ENCODE measurements around the gene CDH12. TPM values are rescaled to one million over a fixed set of nuclear protein-coding genes. Genes with fewer than 3 reads are reported as not detected.

CDH12 gene
- total RNA-seq, 1 experiment from 2014 or later: not detected

DNA sequence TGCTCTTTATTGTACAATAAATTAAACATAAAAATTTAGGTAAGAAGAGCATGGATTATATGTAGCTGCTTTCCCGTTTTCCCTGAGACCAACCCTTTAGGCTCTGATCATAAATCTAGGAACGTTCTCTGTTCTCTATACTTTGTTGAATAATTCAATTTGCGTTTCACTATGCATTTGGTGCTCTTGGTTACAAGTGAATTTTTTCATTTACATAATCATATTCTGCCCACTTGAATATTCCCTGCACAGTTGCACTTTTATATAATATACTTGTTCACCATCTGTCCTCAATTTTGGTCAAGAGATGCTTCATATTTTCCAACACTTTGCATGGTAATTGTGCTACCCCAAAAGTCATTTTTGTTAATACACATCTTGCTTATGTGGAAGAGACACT, 741.8 kb downstream of the CDH12 start:
- H3K27ac ChIP-seq (ENCODE audit: insufficient read length, low read depth, low read length): no peak overlapping the region
- no peaks in the 10 kb centered on the region for H3K36me3 Mint-ChIP-seq (ENCODE audit: insufficient read depth in 1 of 3, low read depth in 3 of 3)
- no peak overlapping the region for H4K8ac ChIP-seq (replicated peaks; ENCODE audit: insufficient read length, low read depth, low read length)
- H2BK12ac ChIP-seq (ENCODE audit: insufficient read length, low read depth, low read length): no peak overlapping the region
- no peak overlapping the region for H3K14ac ChIP-seq (ENCODE audit: insufficient read depth, low read length)
- H2AFZ ChIP-seq (ENCODE audit: low read length): no peak overlapping the region
- H3K4me1 Mint-ChIP-seq: peaks cover 13 to 18% of the 10 kb centered on the region in 2 experiments
- no peak overlapping the region for H2BK5ac ChIP-seq (ENCODE audit: insufficient read length, low read length)
- TF ChIP-seq CTCF (conservative IDR thresholded peaks at IDR 0.05): no peak
- H3K27ac Mint-ChIP-seq: no peak overlapping the region
- H3K27me3 ChIP-seq (ENCODE audit: insufficient read depth, low read length): no peaks in the 10 kb centered on the region
- no peak overlapping the region for H4K91ac ChIP-seq (ENCODE audit: insufficient read length, low read depth, low read length)
- no peaks in the 10 kb centered on the region for H3K23me2 ChIP-seq (ENCODE audit: insufficient read length, low read depth, low read length, poor library complexity, severe bottlenecking)
- H2BK20ac ChIP-seq (ENCODE audit: low read depth, low read length, poor library complexity, severe bottlenecking): no peak overlapping the region
- no peak overlapping the region for H3T11ph ChIP-seq (ENCODE audit: low read length)
- H3K9me3 ChIP-seq (ENCODE audit: control insufficient read depth, low read depth, low read length): no peaks in the 10 kb centered on the region
- no peak overlapping the region for H3K18ac ChIP-seq (ENCODE audit: insufficient read length, low read depth, low read length)
- H3K79me2 ChIP-seq (ENCODE audit: insufficient read depth, low read length): no peaks in the 10 kb centered on the region
- H3K9ac ChIP-seq (ENCODE audit: extremely low read depth, insufficient read length, low read length): no peak overlapping the region
- no peak overlapping the region for H2BK120ac ChIP-seq (ENCODE audit: low read depth, low read length, poor library complexity, severe bottlenecking)
- no peak overlapping the region for H3K4ac ChIP-seq (ENCODE audit: low read depth, low read length)
- WGBS (ENCODE audit: extremely low coverage, insufficient read length, low lambda C conversion rate): no CpG with 5 or more reads among the region's 3 CpGs
- no peak overlapping the region for H2AK5ac ChIP-seq (ENCODE audit: insufficient read length, low read length)
- no peak overlapping the region for H3K4me2 ChIP-seq (ENCODE audit: insufficient read depth, insufficient read length, low read length)
- no peaks in the 10 kb centered on the region for H3K27me3 Mint-ChIP-seq (ENCODE audit: low read depth)
- no peaks in the 10 kb centered on the region for H3K9me3 Mint-ChIP-seq
- no peak overlapping the region for H3K4me3 Mint-ChIP-seq
- no peak overlapping the region for H4K5ac ChIP-seq (ENCODE audit: insufficient read length, low read depth, low read length)
- no peaks in the 10 kb centered on the region for H4K20me1 ChIP-seq (ENCODE audit: control insufficient read depth, insufficient read depth, insufficient read length)
- H3K79me1 ChIP-seq (ENCODE audit: insufficient read depth, low read depth, low read length, poor library complexity, severe bottlenecking): no peaks in the 10 kb centered on the region
- no peak overlapping the region for H3K23ac ChIP-seq (ENCODE audit: insufficient read length, low read depth, low read length)
- H3K56ac ChIP-seq (ENCODE audit: insufficient read length, low read depth, low read length): no peak overlapping the region
- no peaks in the 10 kb centered on the region for H3K4me1 ChIP-seq (ENCODE audit: insufficient read depth, low read length)
- no peak for DNase-seq
- no peak overlapping the region for H2BK15ac ChIP-seq (ENCODE audit: low read depth, low read length)
